HL-60 (cell line): ENCODE results near the gene MDGA2.

ENCODE experiments used
- CTCF ChIP-seq: IDR thresholded peaks from one replicate; pipeline ENCODE4 v1.5.1; 2011; ENCODE audit warnings: low read length, control low read depth, inconsistent platforms; ENCODE audit not compliant: insufficient read depth
- SPI1 ChIP-seq: IDR thresholded peaks from 2 replicates; pipeline ENCODE4 v1.6.1; 2012; ENCODE audit warnings: low read depth, mild to moderate bottlenecking, borderline replicate concordance
- TF ChIP-seq, protein P1 (sequence below): IDR thresholded peaks from 2 replicates; pipeline ENCODE4 v1.6.1; 2012; ENCODE audit warnings: low read depth; ENCODE audit not compliant: insufficient replicate concordance

DNA sequence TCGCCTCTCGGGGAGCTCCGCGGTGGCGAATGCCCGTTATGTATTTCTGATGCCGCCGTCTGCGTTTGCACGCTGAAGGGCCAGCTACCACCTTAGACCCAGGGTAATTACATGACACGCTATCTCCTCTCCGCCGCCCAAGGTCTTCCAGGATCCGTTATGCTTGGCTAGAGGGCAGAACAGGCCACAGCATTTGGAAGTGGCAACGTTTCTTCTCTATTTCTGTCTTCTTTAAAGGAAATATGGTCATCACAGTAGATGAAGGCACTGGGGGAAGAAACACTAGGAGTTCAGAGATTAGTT is 861 bp upstream of the MDGA2 start:
- no peak for TF ChIP-seq CTCF
- TF ChIP-seq, protein P1, sequence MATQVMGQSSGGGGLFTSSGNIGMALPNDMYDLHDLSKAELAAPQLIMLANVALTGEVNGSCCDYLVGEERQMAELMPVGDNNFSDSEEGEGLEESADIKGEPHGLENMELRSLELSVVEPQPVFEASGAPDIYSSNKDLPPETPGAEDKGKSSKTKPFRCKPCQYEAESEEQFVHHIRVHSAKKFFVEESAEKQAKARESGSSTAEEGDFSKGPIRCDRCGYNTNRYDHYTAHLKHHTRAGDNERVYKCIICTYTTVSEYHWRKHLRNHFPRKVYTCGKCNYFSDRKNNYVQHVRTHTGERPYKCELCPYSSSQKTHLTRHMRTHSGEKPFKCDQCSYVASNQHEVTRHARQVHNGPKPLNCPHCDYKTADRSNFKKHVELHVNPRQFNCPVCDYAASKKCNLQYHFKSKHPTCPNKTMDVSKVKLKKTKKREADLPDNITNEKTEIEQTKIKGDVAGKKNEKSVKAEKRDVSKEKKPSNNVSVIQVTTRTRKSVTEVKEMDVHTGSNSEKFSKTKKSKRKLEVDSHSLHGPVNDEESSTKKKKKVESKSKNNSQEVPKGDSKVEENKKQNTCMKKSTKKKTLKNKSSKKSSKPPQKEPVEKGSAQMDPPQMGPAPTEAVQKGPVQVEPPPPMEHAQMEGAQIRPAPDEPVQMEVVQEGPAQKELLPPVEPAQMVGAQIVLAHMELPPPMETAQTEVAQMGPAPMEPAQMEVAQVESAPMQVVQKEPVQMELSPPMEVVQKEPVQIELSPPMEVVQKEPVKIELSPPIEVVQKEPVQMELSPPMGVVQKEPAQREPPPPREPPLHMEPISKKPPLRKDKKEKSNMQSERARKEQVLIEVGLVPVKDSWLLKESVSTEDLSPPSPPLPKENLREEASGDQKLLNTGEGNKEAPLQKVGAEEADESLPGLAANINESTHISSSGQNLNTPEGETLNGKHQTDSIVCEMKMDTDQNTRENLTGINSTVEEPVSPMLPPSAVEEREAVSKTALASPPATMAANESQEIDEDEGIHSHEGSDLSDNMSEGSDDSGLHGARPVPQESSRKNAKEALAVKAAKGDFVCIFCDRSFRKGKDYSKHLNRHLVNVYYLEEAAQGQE: no peak
- no peak for TF ChIP-seq SPI1
